Measurements from ENCODE around the gene KIAA0040. TPM values are rescaled to one million over a fixed set of nuclear protein-coding genes. Genes with fewer than 3 reads are reported as not detected.
"Not testable (repeated sequence)": the region's sequence is repeated elsewhere in the genome, so short reads cannot be mapped to it uniquely, and the experiment has no call there.

Gene KIAA0040
- total and polyA plus RNA-seq, 10 of the 15 experiments (the other 5 are each of a cell fraction or from before 2014, with no cell fraction given) = 7.6 to 47.7 (median 23.5) TPM

DNA sequence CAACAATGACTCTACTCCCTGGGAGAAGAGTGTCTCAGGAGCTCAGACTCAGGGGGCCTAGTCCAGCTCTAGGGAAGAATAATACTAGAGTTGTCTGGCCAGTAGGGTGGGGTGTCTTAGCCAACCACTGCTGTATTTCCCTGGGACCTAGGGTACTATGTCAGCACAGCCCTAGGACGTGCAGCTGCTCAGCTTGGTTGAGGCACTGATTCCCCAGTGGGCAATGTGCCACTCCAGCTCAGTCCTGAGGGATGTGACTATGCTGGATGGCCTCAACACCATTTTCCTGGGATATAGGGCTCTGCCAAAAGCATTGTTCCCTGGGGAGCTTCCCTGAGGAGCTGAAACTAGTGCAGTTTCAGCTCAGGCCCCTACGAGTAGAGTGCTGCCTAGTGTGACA lies 77.6 kb downstream of the KIAA0040 start (continued):
- TF ChIP-seq, protein P1, sequence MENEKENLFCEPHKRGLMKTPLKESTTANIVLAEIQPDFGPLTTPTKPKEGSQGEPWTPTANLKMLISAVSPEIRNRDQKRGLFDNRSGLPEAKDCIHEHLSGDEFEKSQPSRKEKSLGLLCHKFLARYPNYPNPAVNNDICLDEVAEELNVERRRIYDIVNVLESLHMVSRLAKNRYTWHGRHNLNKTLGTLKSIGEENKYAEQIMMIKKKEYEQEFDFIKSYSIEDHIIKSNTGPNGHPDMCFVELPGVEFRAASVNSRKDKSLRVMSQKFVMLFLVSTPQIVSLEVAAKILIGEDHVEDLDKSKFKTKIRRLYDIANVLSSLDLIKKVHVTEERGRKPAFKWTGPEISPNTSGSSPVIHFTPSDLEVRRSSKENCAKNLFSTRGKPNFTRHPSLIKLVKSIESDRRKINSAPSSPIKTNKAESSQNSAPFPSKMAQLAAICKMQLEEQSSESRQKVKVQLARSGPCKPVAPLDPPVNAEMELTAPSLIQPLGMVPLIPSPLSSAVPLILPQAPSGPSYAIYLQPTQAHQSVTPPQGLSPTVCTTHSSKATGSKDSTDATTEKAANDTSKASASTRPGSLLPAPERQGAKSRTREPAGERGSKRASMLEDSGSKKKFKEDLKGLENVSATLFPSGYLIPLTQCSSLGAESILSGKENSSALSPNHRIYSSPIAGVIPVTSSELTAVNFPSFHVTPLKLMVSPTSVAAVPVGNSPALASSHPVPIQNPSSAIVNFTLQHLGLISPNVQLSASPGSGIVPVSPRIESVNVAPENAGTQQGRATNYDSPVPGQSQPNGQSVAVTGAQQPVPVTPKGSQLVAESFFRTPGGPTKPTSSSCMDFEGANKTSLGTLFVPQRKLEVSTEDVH (IDR thresholded peaks at IDR 0.05; ENCODE audit: low read depth, partially characterized antibody) = no peak
- TF ChIP-seq IKZF1 (conservative IDR thresholded peaks at IDR 0.05) = no peak

DNA sequence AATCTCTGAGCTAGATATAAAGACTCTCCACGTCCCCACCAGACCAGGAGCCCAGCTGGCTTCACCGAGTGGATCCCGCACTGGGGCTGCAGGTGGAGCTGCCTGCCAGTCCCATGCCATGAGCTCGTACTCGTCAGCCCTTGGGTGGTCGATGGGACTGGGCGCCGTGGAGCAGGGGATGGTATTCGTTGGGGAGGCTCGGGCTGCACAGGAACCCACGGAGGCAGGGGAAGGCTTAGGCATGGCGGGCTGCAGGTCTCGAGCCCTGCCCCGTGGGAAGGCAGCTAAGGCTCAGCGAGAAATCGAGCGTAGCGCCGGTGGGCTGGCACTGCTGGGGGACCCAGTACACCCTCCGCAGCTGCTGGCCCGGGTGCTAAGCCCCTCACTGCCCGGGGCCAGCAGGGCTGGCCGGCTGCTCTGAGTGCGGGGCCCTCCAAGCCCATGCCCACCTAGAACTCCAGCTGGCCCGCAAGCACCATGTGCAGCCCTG lies 84.2 kb downstream of the KIAA0040 start:
- H3K27me3 ChIP-seq (replicated peaks in 1 of 2; ENCODE audit: control insufficient read depth in 2 of 2, insufficient read depth in 2 of 2, low read length in 1 of 2); SMC1A ChIA-PET (ENCODE audit: uncharacterized antibody, unreplicated experiment); RAD21 ChIA-PET (ENCODE audit: unreplicated experiment); H3K36me3 ChIP-seq (ENCODE audit: control insufficient read depth in 2 of 2, insufficient read depth in 2 of 2, low read length in 1 of 2); H3K9ac ChIP-seq (ENCODE audit: control insufficient read depth, insufficient read depth, low read length); BruUV-seq (replicated peaks); H3K9me3 ChIP-seq (replicated peaks; ENCODE audit: control insufficient read depth, insufficient read depth, low read length); intact Hi-C loops (cut with micrococcal nuclease; ENCODE audit: unreplicated experiment); H3K4me1 ChIP-seq (ENCODE audit: control insufficient read depth, insufficient read depth, low read length); ATAC-seq; H3K4me2 ChIP-seq (ENCODE audit: control insufficient read depth, insufficient read depth); H3K4me3 ChIP-seq; in situ Hi-C loops (cut with MboI); H3K79me2 ChIP-seq (ENCODE audit: control insufficient read depth, insufficient read depth, low read length); H2AFZ ChIP-seq (ENCODE audit: control insufficient read depth, low read depth, low read length); DNase-seq (ENCODE audit: low read depth, low spot score); FAIRE-seq; H3K27ac ChIP-seq (ENCODE audit: control insufficient read depth, insufficient read depth); POLR2A ChIA-PET; H4K20me1 ChIP-seq (ENCODE audit: control insufficient read depth, insufficient read depth): not testable (repeated sequence)
- CTCF ChIA-PET = interaction anchor here (1.5 kb wide), 1 partner anchor 43 kb away, joined by 4 read pairs; no protein-coding TSS in a partner anchor
- WGBS (ENCODE audit: insufficient coverage, insufficient replicate concordance, low lambda C conversion rate, missing lambda C conversion rate) = 60% methylated on average over 8 of the region's 25 CpGs

Other genes starting within 250 kb of the KIAA0040 start
- 219 and 337 TPM in 2 replicates for gene CACYBP, start 192.8 kb downstream of the KIAA0040 start, total RNA-seq (2014; rRNA removed)
- gene CACYBP, start 192.8 kb downstream of the KIAA0040 start, total RNA-seq (2014; rRNA removed; fragmentation: Illumina TruSeq; extraction: Trizol) = 191 and 217 TPM in 2 replicates
- gene CACYBP, start 192.8 kb downstream of the KIAA0040 start, total RNA-seq (2021) = 140 and 142 TPM in 2 replicates
- gene CACYBP, start 192.8 kb downstream of the KIAA0040 start, polyA plus RNA-seq (2011; rRNA removed) = 77.7 and 118 TPM in 2 replicates
- 120 and 220 TPM in 2 replicates for gene CACYBP, start 192.8 kb downstream of the KIAA0040 start, polyA plus RNA-seq (2014; fragmentation: Illumina TruSeq; extraction: Trizol)
- gene CACYBP, start 192.8 kb downstream of the KIAA0040 start, polyA plus RNA-seq (2014; fragmentation: Nextera tagmentation; extraction: Ambion mirVana) = 100 to 1,000 TPM; 189 to 199 TPM
- gene CACYBP, start 192.8 kb downstream of the KIAA0040 start, polyA plus RNA-seq (2014; rRNA removed) = 354 and 488 TPM in 2 replicates
- 100 to 1,000 TPM; 431 to 439 TPM for gene CACYBP, start 192.8 kb downstream of the KIAA0040 start, polyA plus RNA-seq (2016; fragmentation: Nextera tagmentation; extraction: Ambion mirVana)
- 35.7 and 37.9 TPM in 2 replicates for gene MRPS14, start 169.4 kb downstream of the KIAA0040 start, total RNA-seq (2014; rRNA removed)
- gene MRPS14, start 169.4 kb downstream of the KIAA0040 start, total RNA-seq (2014; rRNA removed; fragmentation: Illumina TruSeq; extraction: Trizol) = 28.2 and 31.1 TPM in 2 replicates
- gene MRPS14, start 169.4 kb downstream of the KIAA0040 start, total RNA-seq (2021) = 37.0 and 40.6 TPM in 2 replicates
- gene MRPS14, start 169.4 kb downstream of the KIAA0040 start, polyA plus RNA-seq (2011; rRNA removed) = 57.6 and 70.6 TPM in 2 replicates
- 39.8 and 40.5 TPM in 2 replicates for gene MRPS14, start 169.4 kb downstream of the KIAA0040 start, polyA plus RNA-seq (2014; fragmentation: Illumina TruSeq; extraction: Trizol)
- 100 to 1,000 TPM; 223 to 224 TPM for gene MRPS14, start 169.4 kb downstream of the KIAA0040 start, polyA plus RNA-seq (2014; fragmentation: Nextera tagmentation; extraction: Ambion mirVana)
- gene MRPS14, start 169.4 kb downstream of the KIAA0040 start, polyA plus RNA-seq (2014; rRNA removed) = 37.7 and 43.2 TPM in 2 replicates
- gene MRPS14, start 169.4 kb downstream of the KIAA0040 start, polyA plus RNA-seq (2016; fragmentation: Nextera tagmentation; extraction: Ambion mirVana) = 100 to 1,000 TPM; 112 to 122 TPM
- gene TNN, start 124.9 kb downstream of the KIAA0040 start, total RNA-seq (2014; rRNA removed) = 0.11 and 0.17 TPM in 2 replicates
- gene TNN, start 124.9 kb downstream of the KIAA0040 start, total RNA-seq (2014; rRNA removed; fragmentation: Illumina TruSeq; extraction: Trizol) = 0.09 TPM in 2 replicates
- 0.10 TPM in 1 of 2 replicates, not detected in the other for gene TNN, start 124.9 kb downstream of the KIAA0040 start, total RNA-seq (2021)
- 0.14 and 0.16 TPM in 2 replicates for gene TNN, start 124.9 kb downstream of the KIAA0040 start, polyA plus RNA-seq (2011; rRNA removed)
- 0.13 TPM in 1 of 2 replicates, not detected in the other for gene TNN, start 124.9 kb downstream of the KIAA0040 start, polyA plus RNA-seq (2014; fragmentation: Illumina TruSeq; extraction: Trizol)
- gene TNN, start 124.9 kb downstream of the KIAA0040 start, polyA plus RNA-seq (2014; fragmentation: Nextera tagmentation; extraction: Ambion mirVana) = under 1 TPM; 0.05 to 0.09 TPM
- gene TNN, start 124.9 kb downstream of the KIAA0040 start, polyA plus RNA-seq (2014; rRNA removed) = 0.06 and 0.08 TPM in 2 replicates
- gene TNN, start 124.9 kb downstream of the KIAA0040 start, polyA plus RNA-seq (2016; fragmentation: Nextera tagmentation; extraction: Ambion mirVana) = under 1 TPM; 0.12 to 0.15 TPM